Upper lobe of left lung (tissue), 6 donors: Measurements from ENCODE around the gene FOLR1. TPM values are rescaled to one million over a fixed set of nuclear protein-coding genes. Genes with fewer than 3 reads are reported as not detected.
A peak's percentile ranks its signal among the peaks of the same experiment; 100 is the strongest.

Experiments
- ATAC-seq, 2 donors: fragments of 200-7000 bp; cut with Tn5 transposase; one replicate each; pipeline ENCODE4 v1.9.1; 2022; ENCODE audit warnings: mild to moderate bottlenecking in 2 of 2, moderate library complexity in 2 of 2; ENCODE audit not compliant: low FRiP score in 2 of 2
- DNase-seq, 2 donors: peaks; one replicate each; pipeline ENCODE4 v3.0.0-alpha.2; 2019 to 2020
- H3K27ac ChIP-seq, 4 donors: fragments of 200-600 bp; sonication (generic); one replicate each; pipeline ENCODE4 v1.5.1; 2016 to 2019
- H3K27me3 ChIP-seq, 4 donors: fragments of 200-600 bp; sonication (generic); one replicate each; pipeline ENCODE4 v1.5.1; 2017 to 2019
- H3K36me3 ChIP-seq, 4 donors: fragments of 200-600 bp; sonication (generic); one replicate each; pipeline ENCODE4 v1.5.1; 2016 to 2019
- H3K4me1 ChIP-seq, 4 donors: fragments of 200-600 bp; sonication (generic); one replicate each; pipeline ENCODE4 v1.5.1; 2018 to 2019
- H3K4me3 ChIP-seq, 4 donors: fragments of 200-600 bp; sonication (generic); one replicate each; pipeline ENCODE4 v1.5.1; 2017 to 2019; ENCODE audit warnings: mild to moderate bottlenecking in 2 of 4, moderate library complexity in 1 of 4
- H3K9me3 ChIP-seq, 4 donors: fragments of 200-600 bp; sonication (generic); one replicate each; pipeline ENCODE4 v1.5.1; 2018 to 2019
- CTCF ChIP-seq, 6 experiments: fragments of 450-650 bp in 4 of 6; fragments of 200-600 bp in 2 of 6; sonication (generic) in 2 of 6; IDR thresholded peaks; one replicate each; pipeline ENCODE4 v1.5.1; 2016 to 2019; ENCODE audit warnings: antibody characterized with exemption in 6 of 6
- EP300 ChIP-seq, 4 donors: sonication (generic); formaldehyde crosslinking; IDR thresholded peaks; one replicate each; pipeline ENCODE4 v1.5.1; 2017; ENCODE audit warnings: antibody characterized with exemption in 4 of 4, control low read depth in 2 of 4
- POLR2A ChIP-seq, 4 donors: fragments of 450-650 bp; IDR thresholded peaks; one replicate each; pipeline ENCODE4 v1.5.1; 2016 to 2017; ENCODE audit warnings: antibody characterized with exemption in 4 of 4, mild to moderate bottlenecking in 2 of 4
- POLR2AphosphoS5 ChIP-seq, 2 donors: sonication (generic); formaldehyde crosslinking; IDR thresholded peaks; one replicate each; pipeline ENCODE4 v1.5.1; 2017; ENCODE audit warnings: antibody characterized with exemption in 2 of 2
- WGBS, 2 donors: methylation state at CpG; one replicate each; pipeline ENCODE4 v1.1.5; 2017 to 2018; 5-methylcytosine and 5-hydroxymethylcytosine counted together
- total RNA-seq, 6 donors: library from RNA; depleted of rRNA in 4 of 6; stranded (reverse); fragments of >200 nt in 4 of 6; gene quantifications; one replicate each; pipeline versions ENCODE4 v1.1.0 to v1.2.1, GENCODE V29; 2016 to 2021
- donor health status: DM: no; HTN: no; CAD: no; lungs with moderate emphysema.
- donor health status: DM: no; HTN: yes; CAD: no; lungs with severe emphysema.

The FOLR1 gene
- total RNA-seq, 6 donors from 2014 or later: 132 to 523 (median 171) TPM

GRCh38 chr11:72238492-72239312, 46.8 kb downstream of the FOLR1 start:
- Histone ChIP-seq H3K36me3 (peaks cover 17 to 43% (median 41%) of the 10 kb centered on the region in 4 donors), H3K4me3 (peak overlapping the region in 2 of 4 donors; percentile 42 to 46), H3K4me1 (peaks cover 28 to 56% (median 35%) of the 10 kb centered on the region in 4 donors), H3K9me3 (no peaks in the 10 kb centered on the region), H3K27me3 (peaks cover 0 to 34% (median 18%) of the 10 kb centered on the region in 4 donors), H3K27ac (peak overlapping the region in 1 of 4 donors; percentile 60)
- TF ChIP-seq EP300 (IDR thresholded peaks at IDR 0.05): no peak
- TF ChIP-seq POLR2A (IDR thresholded peaks at IDR 0.05): no peak
- no peak for TF ChIP-seq POLR2AphosphoS5 (IDR thresholded peaks at IDR 0.05)
- TF ChIP-seq CTCF (IDR thresholded peaks at IDR 0.05): no peak
- DNase-seq (peak in 1 of 2 donors; percentile 20), ATAC-seq (no peak)
- WGBS, 2 donors: 72 to 74% methylated on average over 22 to 28 of the region's 28 CpGs

- DNase-seq: peak; percentile 48 to 64
- H3K4me3 ChIP-seq: peak overlapping the region in 3 of 4 donors; percentile 39 to 46 (median 42)
Measured at GRCh38 chr11:72239313-72239848, 47.4 kb downstream of the FOLR1 start.

GRCh38 chr11:72239849-72240460, 48.0 kb downstream of the FOLR1 start:
- Histone ChIP-seq H3K27ac (peak overlapping the region in 1 of 4 donors; percentile 51), H3K4me3 (peak overlapping the region in 3 of 4 donors; percentile 39 to 46 (median 42)), H3K4me1 (peaks cover 36 to 65% (median 42%) of the 10 kb centered on the region in 4 donors), H3K36me3 (peaks cover 14 to 30% (median 29%) of the 10 kb centered on the region in 4 donors), H3K9me3 (no peaks in the 10 kb centered on the region), H3K27me3 (peaks cover 0 to 47% (median 28%) of the 10 kb centered on the region in 4 donors)
- ATAC-seq: peak; percentile 15 to 82
- TF ChIP-seq CTCF (IDR thresholded peaks at IDR 0.05): peak in 4 of 6 experiments; percentile 20 to 41 (median 34)
- TF ChIP-seq POLR2A (IDR thresholded peaks at IDR 0.05): no peak
- WGBS, 2 donors: 0 to 3% methylated on average over 1 to 27 of the region's 69 CpGs
- peak; percentile 42 to 94 for DNase-seq

More at GRCh38 chr11:72239313-72239848, 47.4 kb downstream of the FOLR1 start:
- TF ChIP-seq EP300 (IDR thresholded peaks at IDR 0.05) (no peak), POLR2A (IDR thresholded peaks at IDR 0.05) (peak in 1 of 4 donors; percentile 40), POLR2AphosphoS5 (IDR thresholded peaks at IDR 0.05) (no peak), CTCF (IDR thresholded peaks at IDR 0.05) (no peak)
- no peaks in the 10 kb centered on the region for H3K9me3 ChIP-seq
- H3K27ac ChIP-seq: peak overlapping the region in 2 of 4 donors; percentile 51 to 60
- peaks cover 33 to 62% (median 42%) of the 10 kb centered on the region in 4 donors for H3K4me1 ChIP-seq
- ATAC-seq: no peak
- WGBS, 2 donors: 12 to 23% methylated on average over 8 to 24 of the region's 25 CpGs
- peaks cover 0 to 41% (median 25%) of the 10 kb centered on the region in 4 donors for H3K27me3 ChIP-seq
- peaks cover 17 to 36% (median 34%) of the 10 kb centered on the region in 4 donors for H3K36me3 ChIP-seq

GRCh38 chr11:72240461-72241290, 48.7 kb downstream of the FOLR1 start:
- TF ChIP-seq POLR2A (IDR thresholded peaks at IDR 0.05) (no peak), EP300 (IDR thresholded peaks at IDR 0.05) (no peak), CTCF (IDR thresholded peaks at IDR 0.05) (no peak), POLR2AphosphoS5 (IDR thresholded peaks at IDR 0.05) (no peak)
- Histone ChIP-seq H3K27ac (no peak overlapping the region), H3K27me3 (peaks cover 0 to 48% (median 31%) of the 10 kb centered on the region in 4 donors), H3K9me3 (no peaks in the 10 kb centered on the region), H3K4me1 (peaks cover 36 to 59% (median 42%) of the 10 kb centered on the region in 4 donors), H3K4me3 (peak overlapping the region in 3 of 4 donors; percentile 39 to 46 (median 42)), H3K36me3 (peaks cover 7 to 23% (median 22%) of the 10 kb centered on the region in 4 donors)
- 11 to 17% methylated on average over 24 to 35 of the region's 44 CpGs for WGBS, 2 donors
- DNase-seq: peak; percentile 22 to 77
- ATAC-seq: peak in 1 of 2 donors; percentile 9
